ENCODE results near the gene TMPRSS11A. TPM values are rescaled to one million over a fixed set of nuclear protein-coding genes. Genes with fewer than 3 reads are reported as not detected.

The TMPRSS11A gene
- total and polyA plus RNA-seq, 8 donors = 0.73 to 17.5 TPM; not detected in 6

GRCh38 chr4:67911638-67912037, 51.7 kb downstream of the TMPRSS11A start:
- Histone ChIP-seq H3K27ac (no peak overlapping the region), H3K27me3 (no peaks in the 10 kb centered on the region), H3K36me3 (no peaks in the 10 kb centered on the region), H3K4me1 (peaks cover 0 to 10% (median 0%) of the 10 kb centered on the region in 4 donors), H3K4me3 (no peak overlapping the region), H3K9me3 (peaks cover 0 to 3% (median 0%) of the 10 kb centered on the region in 4 donors)
- DNase-seq = no peak
- TF ChIP-seq EP300 (IDR thresholded peaks at IDR 0.05) (no peak), POLR2A (IDR thresholded peaks at IDR 0.05) (no peak), POLR2AphosphoS5 (IDR thresholded peaks at IDR 0.05) (no peak), CTCF (IDR thresholded peaks at IDR 0.05) (no peak)
- intact Hi-C loops (cut with DNase I; ENCODE audit: low total_unique reads) = no loop called here
- 20 to 54% (median 40%) methylated on average over 3 of the region's 3 CpGs for WGBS, 5 donors

GRCh38 chr4:67911141-67911540, 52.2 kb downstream of the TMPRSS11A start:
- peaks cover 0 to 10% (median 0%) of the 10 kb centered on the region in 4 donors for H3K4me1 ChIP-seq
- no peak overlapping the region for H3K4me3 ChIP-seq
- H3K9me3 ChIP-seq = peaks cover 0 to 8% (median 0%) of the 10 kb centered on the region in 4 donors
- intact Hi-C loops (cut with DNase I; ENCODE audit: low total_unique reads) = no loop called here
- H3K36me3 ChIP-seq = no peaks in the 10 kb centered on the region
- H3K27me3 ChIP-seq = no peaks in the 10 kb centered on the region
- no peak for DNase-seq
- H3K27ac ChIP-seq = no peak overlapping the region
- WGBS, 5 donors = 21 to 40% (median 26%) methylated on average over 4 of the region's 4 CpGs
- TF ChIP-seq POLR2A (IDR thresholded peaks at IDR 0.05) (no peak), CTCF (IDR thresholded peaks at IDR 0.05) (no peak)

- Histone ChIP-seq H3K27ac (no peak overlapping the region), H3K36me3 (no peaks in the 10 kb centered on the region), H3K9me3 (peaks cover 0 to 9% (median 0%) of the 10 kb centered on the region in 4 donors), H3K4me3 (no peak overlapping the region), H3K27me3 (no peaks in the 10 kb centered on the region), H3K4me1 (peaks cover 0 to 10% (median 0%) of the 10 kb centered on the region in 4 donors)
- intact Hi-C loops (cut with DNase I; ENCODE audit: low total_unique reads) = no loop called here
- 11 to 24% (median 18%) methylated on average over 1 of the region's 1 CpG for WGBS, 5 donors
- TF ChIP-seq POLR2AphosphoS5 (IDR thresholded peaks at IDR 0.05) (no peak), EP300 (IDR thresholded peaks at IDR 0.05) (no peak), POLR2A (IDR thresholded peaks at IDR 0.05) (no peak)
- DNase-seq = no peak
Observed at GRCh38 chr4:67910585-67910905, 52.7 kb downstream of the TMPRSS11A start.

- intact Hi-C loops (cut with DNase I; ENCODE audit: low total_unique reads) = no loop called here
- peaks cover 0 to 10% (median 0%) of the 10 kb centered on the region in 4 donors for H3K4me1 ChIP-seq
- no peak overlapping the region for H3K27ac ChIP-seq
- H3K9me3 ChIP-seq = peaks cover 0 to 9% (median 0%) of the 10 kb centered on the region in 4 donors
- 46 to 75% (median 60%) methylated on average over 6 of the region's 6 CpGs for WGBS, 5 donors
- TF ChIP-seq POLR2A (IDR thresholded peaks at IDR 0.05) = no peak
- TF ChIP-seq CTCF (IDR thresholded peaks at IDR 0.05) = peak in 3 of 7 experiments; percentile 19 to 66 (median 52)
- no peak for TF ChIP-seq EP300 (IDR thresholded peaks at IDR 0.05)
- DNase-seq = no peak
- H3K27me3 ChIP-seq = no peaks in the 10 kb centered on the region
- no peak overlapping the region for H3K4me3 ChIP-seq
- no peaks in the 10 kb centered on the region for H3K36me3 ChIP-seq
Observed at GRCh38 chr4:67909905-67910584, 53.2 kb downstream of the TMPRSS11A start.

GRCh38 chr4:67907650-67908049, 55.6 kb downstream of the TMPRSS11A start:
- H3K27ac ChIP-seq = no peak overlapping the region
- no peak overlapping the region for H3K4me3 ChIP-seq
- H3K4me1 ChIP-seq = peaks cover 0 to 10% (median 0%) of the 10 kb centered on the region in 4 donors
- intact Hi-C loops (cut with DNase I; ENCODE audit: low total_unique reads) = no loop called here
- H3K27me3 ChIP-seq = no peaks in the 10 kb centered on the region
- peak in 1 of 2 donors; percentile 12 for DNase-seq
- 66 to 84% (median 77%) methylated on average over 4 of the region's 4 CpGs for WGBS, 5 donors
- peaks cover 0 to 9% (median under 1%) of the 10 kb centered on the region in 4 donors for H3K9me3 ChIP-seq
- H3K36me3 ChIP-seq = no peaks in the 10 kb centered on the region
- no peak for TF ChIP-seq EP300 (IDR thresholded peaks at IDR 0.05)
- TF ChIP-seq POLR2AphosphoS5 (IDR thresholded peaks at IDR 0.05) = no peak
- TF ChIP-seq CTCF (IDR thresholded peaks at IDR 0.05) = no peak
- no peak for TF ChIP-seq POLR2A (IDR thresholded peaks at IDR 0.05)
